Right cardiac atrium (tissue), 5 donors: Measurements from ENCODE around the gene MINDY4. TPM values are rescaled to one million over a fixed set of nuclear protein-coding genes. Genes with fewer than 3 reads are reported as not detected.
A peak's percentile ranks its signal among the peaks of the same experiment; 100 is the strongest.

Experiments
- ATAC-seq, 2 donors: fragments of 200-7000 bp; cut with Tn5 transposase; one replicate each; pipeline versions ENCODE4 v1.8.0 to v1.9.1; 2020; ENCODE audit warnings: moderate library complexity in 2 of 2, mild to moderate bottlenecking in 1 of 2
- DNase-seq, 3 donors: peaks; one replicate each; pipeline ENCODE4 v3.0.0-alpha.2; 2020
- H3K27ac ChIP-seq: one replicate; pipeline ENCODE4 v1.5.1; 2013; ENCODE audit warnings: mild to moderate bottlenecking, low read length, control low read depth, moderate library complexity
- H3K27me3 ChIP-seq: one replicate; pipeline ENCODE4 v1.6.1; 2013; ENCODE audit not compliant: control insufficient read depth, insufficient read depth
- H3K4me1 ChIP-seq: one replicate; pipeline ENCODE4 v1.6.1; 2013; ENCODE audit warnings: low read length; ENCODE audit not compliant: control insufficient read depth, insufficient read depth
- H3K4me3 ChIP-seq: one replicate; pipeline ENCODE4 v1.5.1; 2013; ENCODE audit warnings: low read length, control low read depth
- H3K9me3 ChIP-seq: one replicate; pipeline ENCODE4 v1.6.1; 2013; ENCODE audit warnings: low read length; ENCODE audit not compliant: control insufficient read depth
- WGBS: extraction: QIAGEN DNeasy Blood & Tissue Kit; methylation state at CpG from one replicate; pipeline ENCODE4 v1.1.7; 2013; 5-methylcytosine and 5-hydroxymethylcytosine counted together
- intact Hi-C, 4 donors: fragments of 100-400 bp; cut with DNase I; formaldehyde crosslinking; loops; one replicate each; pipeline versions ENCODE4 v1.11.0 to v1.14.0; 2022 to 2023
- polyA plus RNA-seq: library from polyadenylated mRNA; stranded (reverse); fragments of 200-250 nt; gene quantifications from one replicate; pipeline ENCODE4 v1.2.3, GENCODE V29; 2013
- total RNA-seq, 4 donors: library from RNA; stranded (reverse); fragmentation: NEBNext Ultra II Directional; extraction: Animal tissue kit (Norgen Biotek cat#: 25700); gene quantifications; one replicate each; pipeline ENCODE4 v1.2.1, GENCODE V29; 2021
- donor health status: healthy with polysubstance abuse.
- donor health status: DM: no; HTN: yes; CAD: no.
- donor health status: DM: no; HTN: no; CAD: no.
- donor health status: DM: no; HTN: yes; CAD: no; lungs with severe emphysema.
- donor health status: DM: yes; HTN: yes; CAD: no.

MINDY4 gene
- total and polyA plus RNA-seq, 5 donors: 2.3 to 6.0 (median 5.2) TPM

GRCh38 chr7:30904561-30904960, 133.3 kb downstream of the MINDY4 start:
- 85% methylated on average over 9 of the region's 9 CpGs for WGBS
- DNase-seq (peak in 1 of 3 donors; percentile 43), ATAC-seq (no peak)
- Histone ChIP-seq H3K27me3 (no peaks in the 10 kb centered on the region), H3K27ac (no peak overlapping the region), H3K9me3 (no peaks in the 10 kb centered on the region), H3K4me1 (peaks cover 16% of the 10 kb centered on the region), H3K4me3 (no peak overlapping the region)
- intact Hi-C loops: no loop called here

- DNase-seq: peak in 2 of 3 donors; percentile 51 to 56
These were observed 134.1 kb downstream of the MINDY4 start for GRCh38 chr7:30905078-30906012.

GRCh38 chr7:30906014-30906413, 134.8 kb downstream of the MINDY4 start:
- DNase-seq: peak in 2 of 3 donors; percentile 60 to 66
- intact Hi-C loops: no loop called here
- ATAC-seq: peak in 1 of 2 donors; percentile 26
- 64% methylated on average over 7 of the region's 7 CpGs for WGBS
- H3K27ac ChIP-seq: peak overlapping the region; percentile 14
- H3K9me3 ChIP-seq: no peaks in the 10 kb centered on the region
- no peak overlapping the region for H3K4me3 ChIP-seq
- no peaks in the 10 kb centered on the region for H3K27me3 ChIP-seq
- peaks cover 17% of the 10 kb centered on the region for H3K4me1 ChIP-seq

More at GRCh38 chr7:30905078-30906012, 134.1 kb downstream of the MINDY4 start:
- intact Hi-C loops: no loop called here
- Histone ChIP-seq H3K4me1 (peaks cover 17% of the 10 kb centered on the region), H3K9me3 (no peaks in the 10 kb centered on the region), H3K4me3 (no peak overlapping the region), H3K27ac (peak overlapping the region; percentile 14), H3K27me3 (no peaks in the 10 kb centered on the region)
- 65% methylated on average over 15 of the region's 15 CpGs for WGBS
- ATAC-seq: peak in 1 of 2 donors; percentile 0

- 82% methylated on average over 11 of the region's 11 CpGs for WGBS
- intact Hi-C loops: no loop called here
- Histone ChIP-seq H3K9me3 (no peaks in the 10 kb centered on the region), H3K27ac (no peak overlapping the region), H3K4me1 (peaks cover 19% of the 10 kb centered on the region), H3K4me3 (no peak overlapping the region), H3K27me3 (no peaks in the 10 kb centered on the region)
- ATAC-seq: no peak
- peak in 2 of 3 donors; percentile 32 to 50 for DNase-seq
These were observed 135.5 kb downstream of the MINDY4 start for GRCh38 chr7:30906515-30907240.

- no peaks in the 10 kb centered on the region for H3K9me3 ChIP-seq
- intact Hi-C loops: no loop called here
- ATAC-seq (peak in 1 of 2 donors; percentile 8), DNase-seq (peak in 2 of 3 donors; percentile 78)
- WGBS: 35% methylated on average over 14 of the region's 14 CpGs
- H3K27ac ChIP-seq: no peak overlapping the region
- no peak overlapping the region for H3K4me3 ChIP-seq
- no peaks in the 10 kb centered on the region for H3K27me3 ChIP-seq
- H3K4me1 ChIP-seq: peaks cover 21% of the 10 kb centered on the region
These were observed 136.5 kb downstream of the MINDY4 start for GRCh38 chr7:30907527-30908267.

- 76% methylated on average over 10 of the region's 10 CpGs for WGBS
- Histone ChIP-seq H3K27ac (no peak overlapping the region), H3K9me3 (no peaks in the 10 kb centered on the region), H3K4me1 (peaks cover 21% of the 10 kb centered on the region), H3K4me3 (no peak overlapping the region), H3K27me3 (no peaks in the 10 kb centered on the region)
- intact Hi-C loops: no loop called here
- DNase-seq (peak in 2 of 3 donors; percentile 37 to 58), ATAC-seq (no peak)
These were observed 137.5 kb downstream of the MINDY4 start for GRCh38 chr7:30908681-30909080.

- 94% methylated on average over 6 of the region's 6 CpGs for WGBS
- H3K27ac ChIP-seq: no peak overlapping the region
- peaks cover 25% of the 10 kb centered on the region for H3K4me1 ChIP-seq
- no peaks in the 10 kb centered on the region for H3K27me3 ChIP-seq
- H3K4me3 ChIP-seq: no peak overlapping the region
- DNase-seq (peak in 2 of 3 donors; percentile 54 to 57), ATAC-seq (no peak)
- H3K9me3 ChIP-seq: no peaks in the 10 kb centered on the region
- intact Hi-C loops: no loop called here
These were observed 138.2 kb downstream of the MINDY4 start for GRCh38 chr7:30909431-30909830.

- intact Hi-C loops: no loop called here
- Histone ChIP-seq H3K9me3 (no peaks in the 10 kb centered on the region), H3K27ac (peak overlapping the region; percentile 37), H3K4me1 (peaks cover 28% of the 10 kb centered on the region), H3K27me3 (no peaks in the 10 kb centered on the region), H3K4me3 (no peak overlapping the region)
- DNase-seq: peak in 2 of 3 donors; percentile 79 to 81
- peak in 1 of 2 donors; percentile 12 for ATAC-seq
- 47% methylated on average over 11 of the region's 11 CpGs for WGBS
These were observed 139.3 kb downstream of the MINDY4 start for GRCh38 chr7:30910411-30911073.

GRCh38 chr7:30911133-30911532, 139.9 kb downstream of the MINDY4 start:
- DNase-seq (peak in 2 of 3 donors; percentile 45 to 63), ATAC-seq (no peak)
- Histone ChIP-seq H3K4me3 (peak overlapping the region; percentile 29), H3K4me1 (peaks cover 26% of the 10 kb centered on the region), H3K27ac (peak overlapping the region; percentile 64), H3K9me3 (no peaks in the 10 kb centered on the region), H3K27me3 (no peaks in the 10 kb centered on the region)
- WGBS: 57% methylated on average over 11 of the region's 11 CpGs
- intact Hi-C loops: no loop called here

- WGBS: 10% methylated on average over 12 of the region's 12 CpGs
- DNase-seq (peak; percentile 89 to 94 (median 93)), ATAC-seq (peak; percentile 66 to 72)
- Histone ChIP-seq H3K4me3 (peak within 1 kb of the TSS; percentile 29), H3K9me3 (no peaks in the 10 kb centered on the region), H3K4me1 (peaks cover 26% of the 10 kb centered on the region), H3K27me3 (no peaks in the 10 kb centered on the region), H3K27ac (peak within 1 kb of the TSS; percentile 64)
- intact Hi-C loops: no loop called here
These were observed 140.3 kb downstream of the MINDY4 start, which contains the start of gene AQP1 for GRCh38 chr7:30911561-30911969. Gene AQP1, plus strand, starts transcription at chr7:30911853. Its CDS starts 57 bp downstream, at chr7:30911910.
